Vagina (tissue), 2 donors: ENCODE measurements around the gene ADAMTS2.

Source experiments
- POLR2A ChIP-seq, 2 donors: fragments of 450-650 bp; IDR thresholded peaks; one replicate each; pipeline ENCODE4 v1.6.1; 2017; ENCODE audit warnings: antibody characterized with exemption in 2 of 2, mild to moderate bottlenecking in 2 of 2, moderate library complexity in 2 of 2
- POLR2AphosphoS5 ChIP-seq, 2 donors: sonication (generic); formaldehyde crosslinking; IDR thresholded peaks; one replicate each; pipeline ENCODE4 v1.9.0; 2017; ENCODE audit warnings: antibody characterized with exemption in 2 of 2, mild to moderate bottlenecking in 2 of 2, low read depth in 1 of 2; ENCODE audit not compliant: insufficient read depth in 1 of 2
- TF ChIP-seq, protein P1 (sequence below), 3 experiments: fragments of 450-650 bp in 2 of 3; fragments of 200-600 bp in 1 of 3; sonication (generic) in 1 of 3; IDR thresholded peaks; one replicate each; pipeline ENCODE4 v1.5.1; 2017 to 2019; ENCODE audit warnings: antibody characterized with exemption in 3 of 3, mild to moderate bottlenecking in 2 of 3, moderate library complexity in 2 of 3

DNA sequence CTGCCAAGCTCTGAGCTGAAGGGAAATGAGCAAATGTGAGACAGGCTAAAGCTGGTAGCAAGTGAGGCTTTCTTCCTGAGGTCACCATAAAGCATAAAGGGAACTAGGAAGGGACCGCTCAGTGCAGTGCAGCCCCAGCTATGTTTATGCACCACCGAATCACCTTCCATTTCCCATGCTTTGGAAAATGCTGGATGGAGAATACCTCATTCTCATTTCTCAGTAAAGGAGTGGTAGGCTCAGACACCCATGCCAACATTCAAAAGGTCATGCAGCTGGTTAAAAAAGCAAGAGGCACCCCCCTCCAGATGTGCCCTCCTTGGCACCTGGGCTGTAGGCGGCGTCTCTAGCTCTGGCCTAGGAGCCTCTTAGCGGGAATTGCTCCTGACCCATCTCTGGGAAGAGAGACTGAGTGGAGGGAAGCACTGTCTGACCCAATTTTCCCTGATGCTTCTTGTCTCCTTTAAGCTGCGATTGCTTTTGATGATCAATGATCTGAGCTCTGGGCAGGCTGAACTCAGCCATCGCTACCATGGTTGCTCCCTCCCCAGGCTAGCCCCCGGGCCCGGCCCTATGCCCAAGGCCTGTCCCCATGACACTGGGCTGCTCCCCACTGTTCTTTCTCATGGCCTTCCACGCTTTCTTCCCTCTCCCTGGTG lies 226.4 kb downstream of the ADAMTS2 start:
- TF ChIP-seq, protein P1, sequence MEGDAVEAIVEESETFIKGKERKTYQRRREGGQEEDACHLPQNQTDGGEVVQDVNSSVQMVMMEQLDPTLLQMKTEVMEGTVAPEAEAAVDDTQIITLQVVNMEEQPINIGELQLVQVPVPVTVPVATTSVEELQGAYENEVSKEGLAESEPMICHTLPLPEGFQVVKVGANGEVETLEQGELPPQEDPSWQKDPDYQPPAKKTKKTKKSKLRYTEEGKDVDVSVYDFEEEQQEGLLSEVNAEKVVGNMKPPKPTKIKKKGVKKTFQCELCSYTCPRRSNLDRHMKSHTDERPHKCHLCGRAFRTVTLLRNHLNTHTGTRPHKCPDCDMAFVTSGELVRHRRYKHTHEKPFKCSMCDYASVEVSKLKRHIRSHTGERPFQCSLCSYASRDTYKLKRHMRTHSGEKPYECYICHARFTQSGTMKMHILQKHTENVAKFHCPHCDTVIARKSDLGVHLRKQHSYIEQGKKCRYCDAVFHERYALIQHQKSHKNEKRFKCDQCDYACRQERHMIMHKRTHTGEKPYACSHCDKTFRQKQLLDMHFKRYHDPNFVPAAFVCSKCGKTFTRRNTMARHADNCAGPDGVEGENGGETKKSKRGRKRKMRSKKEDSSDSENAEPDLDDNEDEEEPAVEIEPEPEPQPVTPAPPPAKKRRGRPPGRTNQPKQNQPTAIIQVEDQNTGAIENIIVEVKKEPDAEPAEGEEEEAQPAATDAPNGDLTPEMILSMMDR (IDR thresholded peaks at IDR 0.05) = no peak
- TF ChIP-seq POLR2AphosphoS5 (IDR thresholded peaks at IDR 0.05; ENCODE audit: insufficient read depth in 1 of 2, low read depth in 1 of 2) (no peak), POLR2A (IDR thresholded peaks at IDR 0.05) (no peak)
